Colon (tissue), 2 donors: ENCODE measurements around the gene ROMO1.
"Not testable (repeated sequence)": the region's sequence is repeated elsewhere in the genome, so short reads cannot be mapped to it uniquely, and the experiment has no call there.

Experiments
- FAIRE-seq: peaks from 2 replicates; lab custom pipeline; 2012; peaks lifted over from hg19 to GRCh38; lab: Jason Lieb, UNC
- donor health status: control.
- donor health status: control.

The ROMO1 gene

DNA sequence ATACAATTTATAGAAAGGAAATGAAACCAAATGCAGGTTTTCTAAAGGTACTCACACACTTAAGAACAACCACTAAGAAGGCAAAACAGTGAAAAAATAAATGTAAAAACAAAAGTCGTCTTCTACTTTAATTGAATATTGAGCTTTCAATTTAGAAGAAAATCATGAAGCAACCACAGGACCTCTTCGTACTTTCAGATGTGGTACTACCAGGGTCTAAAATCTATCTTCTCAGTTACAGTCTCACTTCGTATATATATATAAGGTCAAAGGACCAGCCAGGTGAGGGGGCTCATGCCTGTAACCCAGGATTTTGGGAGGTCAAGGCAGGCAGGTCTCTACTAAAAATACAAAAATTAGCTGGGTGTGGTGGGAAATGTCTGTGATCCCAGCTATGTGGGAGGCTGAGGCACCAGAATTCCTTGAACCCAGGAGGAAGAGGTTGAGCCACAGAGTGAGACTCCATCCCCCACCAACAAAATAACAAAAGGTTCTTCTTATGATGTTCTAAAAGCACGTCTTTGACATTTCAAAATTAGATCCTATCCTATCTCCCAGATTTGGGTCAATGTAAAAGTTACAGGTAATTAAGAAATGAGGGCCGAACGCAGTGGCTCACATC is 12.5 kb downstream of the ROMO1 start:
- no peak for FAIRE-seq

DNA sequence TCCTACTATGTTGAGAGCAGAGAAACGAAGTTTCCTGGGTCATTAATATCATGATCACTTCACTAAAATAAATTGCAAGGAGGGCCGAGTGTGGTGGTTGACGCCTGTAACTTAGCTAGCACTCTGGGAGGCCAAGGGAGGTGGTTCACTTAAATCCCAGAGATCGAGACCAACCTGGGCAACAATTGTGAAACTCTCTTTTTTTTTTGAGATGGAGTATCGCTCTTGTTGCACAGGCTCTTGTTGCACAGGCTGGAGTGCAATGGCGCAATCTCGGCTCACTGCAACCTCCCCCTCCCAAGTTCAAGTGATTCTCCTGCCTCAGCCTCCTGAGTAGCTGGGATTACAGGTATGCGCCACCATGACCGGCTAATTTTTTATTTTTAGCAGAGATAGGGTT is 13.9 kb downstream of the ROMO1 start:
- FAIRE-seq, result not testable (repeated sequence)

DNA sequence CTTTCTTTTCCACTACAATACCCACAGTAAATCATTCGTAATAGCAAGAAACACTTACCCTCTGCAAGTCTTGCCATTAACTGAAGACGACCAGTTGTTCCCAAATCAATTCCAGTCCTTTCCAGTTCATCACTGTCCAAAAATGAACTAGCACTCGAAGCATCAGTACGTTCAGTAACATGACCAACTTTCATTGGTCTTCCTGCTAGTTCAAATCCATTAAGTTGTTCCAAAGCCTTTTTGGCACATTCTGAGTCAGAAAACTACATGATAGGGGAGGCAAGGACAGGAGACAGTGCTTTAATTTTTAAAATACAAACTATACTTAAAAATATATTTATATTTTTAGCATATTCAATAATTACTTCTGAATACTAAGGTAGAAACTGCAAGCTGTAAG is 14.9 kb downstream of the ROMO1 start:
- FAIRE-seq, result no peak

DNA sequence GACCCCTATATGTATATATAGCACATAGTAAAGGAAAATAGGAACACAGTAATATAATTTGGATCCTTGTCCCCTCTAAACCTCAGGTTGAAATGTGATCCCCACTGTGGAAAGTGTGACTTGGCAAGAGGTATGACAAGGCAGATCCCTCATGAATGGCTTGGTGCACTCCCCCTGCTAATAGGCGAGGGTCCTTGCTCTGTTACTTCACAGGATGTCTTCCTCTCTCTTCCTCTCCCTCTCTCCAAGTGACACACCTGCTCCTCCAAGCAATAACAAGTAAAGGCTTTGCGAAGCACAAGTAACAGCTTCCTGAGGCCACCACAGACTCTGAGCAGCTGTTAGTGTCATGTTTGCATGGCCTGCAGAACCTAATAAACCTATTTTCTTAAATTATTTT is 16.4 kb downstream of the ROMO1 start:
- no peak for FAIRE-seq

DNA sequence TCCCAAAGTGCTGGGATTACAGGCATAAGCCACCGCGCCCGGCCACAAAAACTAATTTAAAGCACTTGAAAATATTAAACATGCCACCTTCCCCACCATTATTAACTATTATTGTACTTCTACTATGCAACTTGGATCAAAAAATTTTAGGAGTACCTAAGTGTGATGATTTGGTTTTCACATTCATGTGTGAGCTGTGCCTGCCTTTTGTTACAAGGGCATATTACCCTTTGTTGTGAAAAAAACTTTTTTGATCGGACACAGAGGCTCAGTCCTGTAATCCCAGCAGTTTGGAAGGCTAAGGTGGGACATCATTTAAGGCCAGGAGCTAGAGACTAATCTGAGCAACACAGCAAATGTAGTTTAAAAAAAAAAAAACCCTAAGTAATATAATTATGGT is 17.1 kb downstream of the ROMO1 start:
- no peak for FAIRE-seq

DNA sequence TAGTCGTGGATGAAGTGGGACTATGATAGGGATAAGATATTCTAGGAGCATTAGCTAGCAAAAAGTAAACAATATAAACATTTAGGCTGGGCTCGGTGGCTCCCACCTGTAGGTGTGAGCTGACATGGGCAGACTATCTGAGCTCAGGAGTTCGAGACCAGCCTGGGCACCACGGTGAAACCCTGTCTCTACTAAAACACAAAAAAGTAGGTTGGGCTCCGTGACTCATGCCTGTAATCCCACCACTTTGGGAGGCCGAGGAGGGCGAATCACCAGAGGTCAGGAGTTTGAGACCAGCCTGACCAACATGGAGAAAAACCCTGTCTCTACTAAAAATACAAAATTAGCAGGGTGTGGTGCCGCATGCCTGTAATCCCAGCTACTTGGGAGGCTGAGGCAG is 19.1 kb downstream of the ROMO1 start:
- not testable (repeated sequence) for FAIRE-seq

DNA sequence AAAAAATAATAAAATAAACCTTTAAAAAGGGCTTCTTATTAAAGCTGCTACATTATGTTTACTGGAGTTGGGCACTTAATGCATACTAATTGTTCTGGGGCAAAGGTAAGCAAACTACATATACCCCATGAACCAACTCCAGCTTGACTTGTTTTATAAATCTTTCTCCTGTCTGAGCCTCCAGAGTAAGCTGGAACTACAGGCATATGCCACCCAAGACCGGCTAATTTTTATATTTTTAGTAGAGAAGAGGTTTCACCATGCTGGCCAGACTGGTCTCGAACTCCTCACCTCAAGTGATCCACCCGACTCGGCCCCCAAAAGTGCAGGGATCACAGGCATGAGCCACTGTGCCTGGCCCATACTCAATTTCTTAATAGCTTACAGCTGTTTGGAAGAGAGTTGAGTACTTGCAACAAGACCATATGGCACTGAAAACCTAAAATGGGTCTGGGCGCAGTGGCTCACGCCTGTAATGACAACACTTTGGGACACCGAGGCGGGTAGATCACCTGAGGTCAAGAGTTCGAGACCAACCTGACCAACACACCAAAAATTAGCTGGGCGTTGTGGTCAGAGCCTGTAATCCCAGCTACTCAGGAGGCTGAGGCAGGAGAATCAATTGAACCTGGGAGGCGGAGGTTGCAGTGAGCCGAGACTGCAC is 19.9 kb downstream of the ROMO1 start:
- FAIRE-seq, result no peak

DNA sequence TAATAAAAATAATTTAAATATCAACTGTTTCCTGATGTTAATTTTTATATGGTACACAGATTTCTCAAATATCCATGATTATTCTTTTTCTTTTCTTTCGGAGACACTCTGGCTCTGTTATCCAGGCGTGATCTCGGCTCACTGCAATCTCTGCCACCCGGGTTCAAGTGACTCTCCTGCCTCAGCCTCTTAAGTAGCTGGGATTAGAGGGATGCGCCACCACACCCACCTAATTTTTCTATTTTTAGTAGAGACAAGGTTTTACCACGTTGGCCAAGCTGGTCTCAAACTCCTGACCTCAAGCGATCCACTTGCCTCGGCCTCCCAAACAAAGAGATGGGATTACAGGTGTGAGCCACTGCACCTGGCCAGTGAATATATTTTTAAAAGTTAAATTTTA is 20.5 kb downstream of the ROMO1 start:
- FAIRE-seq, result no peak

DNA sequence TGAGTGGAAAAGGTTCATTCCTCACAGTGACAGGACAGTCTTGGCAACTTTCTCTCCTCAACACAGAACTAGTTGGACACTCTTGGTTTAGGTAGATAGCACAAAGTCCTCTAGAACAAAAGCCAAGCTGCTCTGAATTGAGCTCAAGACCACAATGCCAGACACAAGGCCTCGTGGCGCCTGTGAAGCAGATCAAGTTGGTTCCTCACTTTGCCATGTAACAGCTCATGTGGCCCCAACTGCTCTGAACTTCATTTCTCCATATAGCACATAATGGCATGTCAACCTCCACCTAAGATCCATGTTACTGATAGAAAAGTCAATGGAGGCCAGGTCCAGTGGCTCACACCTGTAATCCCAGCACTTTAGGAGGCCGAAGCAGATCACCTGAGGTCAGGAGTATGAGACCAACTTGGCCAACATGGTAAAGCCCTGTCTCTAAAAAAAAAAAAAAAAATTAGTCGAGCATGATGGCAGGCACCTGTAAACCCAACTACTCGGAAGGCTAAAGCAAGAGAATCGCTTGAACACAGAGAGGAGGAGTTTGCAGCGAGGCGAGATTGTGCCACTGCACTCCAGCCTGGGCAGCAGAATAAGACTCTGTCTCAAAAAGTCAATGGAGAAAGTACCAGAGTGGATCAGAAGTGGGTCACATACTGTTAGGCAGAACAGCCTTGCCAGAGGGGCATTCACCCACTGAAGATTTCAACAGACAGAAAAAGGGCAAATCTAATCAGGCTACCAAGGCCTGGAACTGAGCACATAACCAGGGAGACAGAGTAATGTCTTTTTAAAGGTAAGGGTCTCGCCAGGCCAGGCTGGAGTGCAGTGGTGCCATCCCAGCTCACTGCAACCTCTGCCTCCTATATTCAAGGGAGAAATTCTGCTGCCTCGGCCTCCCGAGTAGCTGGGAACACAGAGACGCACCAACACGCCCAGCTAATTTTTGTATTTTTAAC is 21.2 kb downstream of the ROMO1 start:
- no peak for FAIRE-seq

DNA sequence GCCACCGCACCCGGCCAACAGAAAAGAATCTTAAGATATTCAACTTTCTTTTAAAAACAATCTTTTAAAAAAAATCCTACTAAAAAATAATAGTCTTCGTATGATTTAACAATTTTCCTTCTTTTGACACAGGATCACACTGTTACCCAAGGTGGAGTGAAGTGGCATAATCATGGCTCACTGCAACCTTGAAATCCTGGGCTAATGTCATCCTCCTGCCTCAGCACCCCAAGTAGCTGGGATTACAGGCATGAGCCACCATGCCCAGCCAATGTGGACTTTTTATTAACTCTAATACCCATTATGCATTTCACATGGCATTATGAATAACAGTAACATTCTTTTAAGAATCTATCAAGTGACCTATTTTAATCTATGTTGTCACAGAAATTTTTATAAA is 22.0 kb downstream of the ROMO1 start:
- FAIRE-seq, result no peak

DNA sequence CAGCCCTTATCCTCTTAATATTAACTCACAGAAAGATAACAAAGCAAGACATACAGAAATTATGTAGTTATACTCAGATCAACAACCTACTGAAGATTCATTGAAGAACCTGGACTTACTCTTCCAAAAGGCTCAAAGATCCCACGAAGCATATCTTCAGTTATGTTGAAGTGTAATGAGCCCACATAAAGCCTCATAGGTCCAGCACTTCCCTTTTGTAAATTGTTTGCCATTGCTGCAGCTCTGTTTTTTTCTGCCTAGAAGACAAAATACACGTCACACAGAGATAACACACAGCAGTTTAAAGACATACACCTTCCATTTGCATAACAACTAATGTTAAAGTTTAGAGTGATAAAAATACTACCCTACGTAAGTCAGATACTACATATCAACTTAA is 22.4 kb downstream of the ROMO1 start:
- no peak for FAIRE-seq

DNA sequence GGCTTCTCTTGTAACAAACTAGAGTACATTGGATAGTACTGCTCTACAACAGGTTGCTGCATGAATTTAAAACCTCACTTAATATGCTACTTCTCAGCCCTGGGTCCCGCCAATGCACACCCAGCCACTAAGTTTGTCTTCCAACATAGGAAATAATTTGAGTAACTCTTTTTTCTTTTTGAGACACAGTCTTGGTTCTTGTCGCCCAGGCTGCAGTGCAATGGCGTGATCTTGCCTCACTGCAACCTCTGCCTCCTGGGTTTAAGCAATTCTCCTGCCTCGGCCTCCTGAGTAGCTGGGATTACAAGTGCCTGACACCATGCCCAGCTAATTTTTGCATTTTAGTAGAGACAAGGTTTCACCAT is 24.1 kb downstream of the ROMO1 start:
- FAIRE-seq, result not testable (repeated sequence)

DNA sequence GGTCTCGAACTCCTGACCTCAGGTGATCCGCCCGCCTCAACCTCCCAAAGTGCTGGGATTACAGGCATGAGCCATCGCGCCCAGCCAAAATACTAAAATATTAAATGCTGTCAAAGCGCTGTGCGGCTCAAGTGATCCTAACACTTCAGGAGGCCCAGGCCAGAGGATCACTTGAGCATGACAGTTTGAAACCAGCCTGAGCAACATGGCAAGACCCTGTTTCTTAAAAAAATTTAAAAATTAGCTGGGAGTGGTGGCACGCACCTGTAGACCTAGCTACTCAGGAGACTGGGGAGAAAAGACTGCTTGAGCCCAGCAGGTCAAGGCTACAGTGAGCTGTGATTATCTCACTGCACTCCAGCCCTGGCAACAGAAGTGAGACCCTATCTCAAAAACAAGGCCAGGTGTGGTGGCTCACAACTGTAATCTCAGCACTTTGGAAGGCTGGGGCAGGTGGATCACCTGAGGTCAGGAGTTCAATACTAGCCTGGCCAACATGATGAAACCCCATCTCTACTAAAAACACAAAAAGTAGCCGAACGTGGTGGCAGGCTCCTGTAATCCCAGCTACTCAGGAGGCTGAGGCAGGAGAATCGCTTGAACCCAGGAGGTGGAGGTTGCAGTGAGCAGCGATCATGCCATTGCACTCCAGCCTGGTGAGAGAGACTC is 24.6 kb downstream of the ROMO1 start:
- FAIRE-seq, result not testable (repeated sequence)

DNA sequence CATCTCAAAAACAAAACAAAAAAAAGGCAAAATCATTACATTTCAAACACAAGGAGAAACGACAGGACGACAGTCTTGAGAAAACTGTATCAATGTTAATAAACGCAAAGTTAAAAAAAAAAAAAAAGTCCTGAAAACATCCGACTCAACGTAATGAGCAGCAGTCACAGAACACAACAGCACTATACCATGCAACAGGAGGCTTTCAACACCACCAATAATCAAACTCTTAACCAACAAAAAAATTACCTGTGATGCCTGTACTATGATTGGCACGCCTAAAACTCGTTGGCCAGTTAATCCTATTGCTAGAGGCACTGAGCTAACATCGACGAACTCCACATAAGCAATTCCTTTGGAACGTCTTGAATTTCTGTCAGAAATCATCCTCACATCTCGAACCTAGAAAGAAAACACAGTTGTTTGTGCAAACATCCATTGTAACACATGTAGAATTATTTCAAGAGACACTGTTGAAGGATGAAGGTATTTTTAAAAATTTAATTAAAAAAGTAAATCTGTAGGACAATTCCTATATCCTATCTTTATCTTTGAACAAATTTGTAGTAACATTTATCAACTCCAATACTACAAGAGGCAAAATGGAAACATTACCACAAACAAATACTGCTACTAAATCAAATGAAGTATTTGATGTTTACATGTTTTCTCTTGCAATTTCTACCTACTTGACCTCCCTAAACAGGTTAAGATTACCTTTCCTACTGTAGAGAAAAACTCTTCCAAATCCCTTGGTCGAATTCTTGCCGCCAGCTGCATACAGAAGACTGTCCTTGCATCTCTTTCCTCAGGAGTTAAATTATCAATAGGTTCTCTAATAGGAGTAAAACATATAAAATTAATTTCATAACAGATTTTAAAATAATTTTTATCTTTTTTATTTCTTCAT is 25.4 kb downstream of the ROMO1 start:
- FAIRE-seq, result no peak

DNA sequence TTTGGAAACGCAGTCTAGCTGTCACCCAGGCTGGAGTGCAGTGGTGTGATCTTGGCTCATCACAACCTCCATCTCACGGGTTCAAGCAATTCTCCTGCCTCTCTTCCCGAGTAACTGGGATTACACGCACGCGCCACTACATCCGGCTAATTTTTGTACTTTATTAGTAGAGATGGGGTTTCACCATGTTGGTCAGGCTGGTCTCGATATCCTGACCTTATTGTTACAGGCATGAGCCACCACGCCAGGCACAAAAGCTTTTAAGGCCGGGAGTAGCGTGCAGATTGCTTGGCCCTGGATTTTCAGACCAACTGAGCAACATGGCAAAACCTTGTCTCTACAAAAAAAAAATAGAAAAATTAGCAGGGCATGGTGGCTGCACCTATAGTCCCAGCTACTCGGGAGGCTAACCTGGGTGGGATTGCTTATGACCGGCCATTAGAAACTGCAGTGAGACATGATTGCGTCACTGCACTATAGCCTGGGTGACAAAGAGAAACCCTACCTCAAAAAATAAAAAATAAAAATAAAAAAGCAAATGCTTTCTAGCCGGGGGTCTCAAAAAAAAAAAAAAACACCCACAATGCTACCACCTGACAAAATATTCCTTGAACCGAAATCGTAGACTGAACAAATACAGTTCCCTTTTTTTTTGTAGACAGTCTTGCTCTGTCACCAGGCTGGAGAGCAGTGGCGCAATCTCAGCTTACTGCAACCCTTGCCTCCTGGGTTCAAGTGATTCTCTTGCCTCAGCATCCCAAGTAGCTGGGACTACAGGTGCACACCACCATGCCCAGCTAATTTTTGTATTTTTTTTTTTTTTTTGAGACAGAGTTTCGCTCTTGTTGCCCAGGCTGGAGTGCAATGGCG is 27.9 kb downstream of the ROMO1 start:
- no peak for FAIRE-seq

DNA sequence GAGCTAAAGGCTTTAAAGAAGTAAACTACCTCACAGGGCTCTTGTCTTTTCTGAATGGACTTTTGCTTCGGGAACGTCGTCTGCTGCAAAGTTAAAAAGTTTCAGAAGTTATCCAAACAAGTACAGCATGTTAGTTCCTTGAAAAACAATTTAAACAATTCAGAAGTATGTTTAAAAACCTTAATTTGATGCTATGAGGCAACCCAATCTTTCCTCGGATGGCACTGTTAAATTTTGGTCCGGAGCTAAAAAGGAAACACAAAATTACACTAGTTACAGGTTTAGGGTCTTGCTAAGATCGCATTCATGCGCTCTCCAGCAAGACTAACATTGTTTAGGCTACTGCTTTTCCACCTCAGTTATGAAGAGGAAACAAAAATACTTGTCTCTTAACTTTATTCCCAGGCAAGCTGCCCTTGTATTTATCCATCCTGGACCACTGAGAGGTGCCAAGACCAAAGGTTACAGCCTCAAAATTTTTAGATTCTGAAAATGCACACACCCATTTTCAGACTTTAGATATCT is 30.1 kb downstream of the ROMO1 start:
- no peak for FAIRE-seq

DNA sequence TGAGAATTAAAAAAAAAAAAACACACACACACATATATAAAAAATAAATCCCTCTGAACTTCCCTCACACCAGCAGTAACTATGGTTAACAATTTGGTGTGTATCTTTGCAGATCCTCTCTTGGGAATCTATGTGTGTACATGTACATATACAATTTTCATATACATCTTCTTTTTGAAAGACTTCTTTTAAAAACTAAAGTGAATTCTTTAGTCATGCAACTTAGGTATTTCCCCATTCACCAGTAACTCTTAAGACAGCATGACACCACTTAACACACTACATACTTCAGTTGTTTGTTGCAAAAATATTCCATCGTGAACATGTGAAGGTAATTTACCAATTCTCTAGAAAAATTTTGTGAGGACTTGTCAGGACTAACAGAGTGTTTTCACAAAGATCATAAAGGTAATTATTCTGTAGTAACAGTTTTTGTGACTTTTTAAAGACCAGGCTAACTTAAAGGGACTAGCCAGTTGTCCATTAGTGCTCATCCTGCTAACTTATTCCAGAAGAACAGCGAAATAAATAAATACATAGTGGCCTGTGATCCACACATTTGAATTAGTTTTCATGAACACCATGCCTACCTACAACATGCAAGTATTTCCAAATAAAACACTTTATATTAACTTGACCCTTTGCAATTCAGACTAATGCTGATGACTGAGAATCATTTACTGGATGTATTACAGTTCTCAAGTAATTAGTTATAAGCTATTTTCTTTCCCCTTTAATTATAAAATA is 30.8 kb downstream of the ROMO1 start:
- FAIRE-seq, result no peak

DNA sequence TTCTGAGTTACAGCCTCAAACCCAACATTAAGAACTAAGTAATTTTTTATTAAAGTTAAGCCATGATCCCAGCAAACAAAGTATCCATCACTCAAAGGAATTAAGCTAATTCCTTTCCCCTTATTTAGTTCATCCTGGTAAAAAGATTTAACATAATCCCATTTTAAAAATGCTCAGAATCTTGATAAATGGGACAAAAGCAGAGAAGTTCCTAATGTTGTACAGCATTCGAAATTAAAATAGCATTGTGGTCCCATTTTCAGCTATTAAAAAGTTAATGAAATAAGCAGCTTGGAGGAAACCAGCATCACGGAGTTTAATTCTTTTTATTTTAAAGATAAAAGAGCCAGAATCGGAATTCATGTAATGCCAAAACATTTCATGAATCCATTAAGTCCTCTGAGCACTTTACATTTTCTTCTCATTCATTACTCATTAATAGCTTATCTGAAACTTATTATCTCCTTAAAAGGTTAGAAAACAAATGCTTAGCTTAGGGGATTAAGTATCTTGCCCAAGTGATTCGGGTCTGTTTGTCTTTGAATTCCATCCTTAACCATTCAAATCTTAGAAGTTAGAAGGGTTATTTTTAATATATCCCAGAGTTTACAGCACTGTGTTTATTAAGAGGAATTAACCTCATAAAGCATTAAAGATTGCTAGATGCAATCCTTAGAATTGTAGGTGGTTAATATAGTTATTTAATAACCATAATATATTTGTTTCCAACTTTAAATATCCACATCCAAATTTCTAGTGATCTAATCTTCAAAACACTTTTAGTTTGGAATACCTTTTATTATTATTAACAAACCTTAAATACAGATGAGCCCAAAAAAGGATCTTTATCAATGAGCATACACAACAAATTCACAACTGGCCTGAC is 31.6 kb downstream of the ROMO1 start:
- FAIRE-seq, result no peak

DNA sequence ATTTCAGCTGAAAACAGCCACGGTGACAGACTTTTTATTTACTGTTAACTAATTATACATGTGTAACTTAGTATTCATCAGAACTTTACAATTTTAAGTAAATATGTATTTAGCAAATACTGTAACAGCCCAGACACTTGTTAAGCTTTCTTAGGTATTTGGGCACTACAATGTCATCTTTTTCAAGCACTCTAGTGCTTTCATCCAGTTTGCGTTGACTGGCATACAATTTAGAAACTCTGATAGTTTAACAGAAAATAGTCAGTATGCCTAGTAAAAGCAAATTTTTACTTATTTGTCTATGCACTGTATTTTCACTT is 32.2 kb downstream of the ROMO1 start:
- FAIRE-seq, result no peak
